ENCODE data around the gene HSPB7.
A peak's percentile ranks its signal among the peaks of the same experiment; 100 is the strongest.
"Not testable (repeated sequence)": the region's sequence is repeated elsewhere in the genome, so short reads cannot be mapped to it uniquely, and the experiment has no call there.

The HSPB7 gene

DNA sequence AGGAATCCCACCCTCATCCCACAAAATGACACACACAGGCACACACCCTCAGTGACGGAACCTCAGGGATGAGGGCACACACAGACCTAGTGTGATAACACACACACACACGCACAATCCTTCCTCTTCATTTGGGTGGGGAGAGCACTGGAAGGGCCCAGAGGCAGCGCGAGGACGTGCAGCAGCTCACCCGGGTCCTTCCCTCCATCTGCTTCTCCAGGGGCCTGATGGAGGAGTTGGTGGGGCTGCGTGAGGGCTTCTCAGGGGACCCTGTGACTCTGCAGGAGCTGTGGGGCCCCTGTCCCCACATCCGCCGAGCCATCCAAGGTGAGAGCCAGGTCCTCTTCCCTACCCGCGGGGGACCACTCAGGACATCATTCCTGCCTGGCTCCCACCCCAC is 4.5 kb upstream of the HSPB7 start:
- TF ChIP-seq POLR2AphosphoS5 (IDR thresholded peaks at IDR 0.05; ENCODE audit: low read depth, low read length) (no peak), SPI1 (IDR thresholded peaks at IDR 0.05; ENCODE audit: low read depth, low read length) (no peak), POLR2A (IDR thresholded peaks at IDR 0.05; ENCODE audit: low read depth, low read length) (no peak)
- FAIRE-seq = no peak

DNA sequence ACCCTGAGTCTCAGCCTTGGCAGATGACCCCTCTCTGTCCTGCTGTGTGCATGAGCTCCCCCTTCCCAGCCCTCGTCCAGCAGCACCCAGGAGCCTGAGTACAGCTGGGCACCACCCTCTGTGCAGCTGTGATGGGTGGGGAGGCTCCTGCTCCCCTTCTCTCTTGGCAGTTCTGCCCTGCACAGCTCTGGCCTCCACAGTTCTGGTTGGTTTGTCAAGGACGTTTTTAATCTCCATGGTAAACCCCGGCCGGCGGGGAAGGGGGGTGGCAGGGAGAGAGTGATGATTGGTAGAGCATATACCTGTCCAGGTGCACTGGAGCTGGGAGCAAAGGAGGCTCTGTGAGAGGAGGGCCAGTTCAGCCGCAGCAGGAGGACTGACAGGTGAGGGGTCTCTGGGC is 3.8 kb upstream of the HSPB7 start, which contains the start of gene CLCNKA:
CLCNKA (plus strand) TSS at position 356 of the 400 bp plus-strand sequence. CDS start 584 bp downstream, outside the sequence.
- FAIRE-seq (no peak), DNase-seq (ENCODE audit: insufficient read length, low spot score) (no peak)
- TF ChIP-seq TAF1 (IDR thresholded peaks at IDR 0.05; ENCODE audit: low read depth, low read length) (no peak), POU2F2 (IDR thresholded peaks at IDR 0.05; ENCODE audit: low read depth, low read length) (no peak), POLR2AphosphoS5 (IDR thresholded peaks at IDR 0.05; ENCODE audit: low read depth, low read length) (no peak), POLR2A (IDR thresholded peaks at IDR 0.05; ENCODE audit: low read depth, low read length) (no peak), SPI1 (IDR thresholded peaks at IDR 0.05; ENCODE audit: low read depth, low read length) (no peak), PAX5 (IDR thresholded peaks at IDR 0.05; ENCODE audit: insufficient read depth, low read length, severe bottlenecking) (no peak)

More for the DNA sequence above, 4.5 kb upstream of the HSPB7 start:
- DNase-seq (ENCODE audit: insufficient read length, low spot score) = no peak

DNA sequence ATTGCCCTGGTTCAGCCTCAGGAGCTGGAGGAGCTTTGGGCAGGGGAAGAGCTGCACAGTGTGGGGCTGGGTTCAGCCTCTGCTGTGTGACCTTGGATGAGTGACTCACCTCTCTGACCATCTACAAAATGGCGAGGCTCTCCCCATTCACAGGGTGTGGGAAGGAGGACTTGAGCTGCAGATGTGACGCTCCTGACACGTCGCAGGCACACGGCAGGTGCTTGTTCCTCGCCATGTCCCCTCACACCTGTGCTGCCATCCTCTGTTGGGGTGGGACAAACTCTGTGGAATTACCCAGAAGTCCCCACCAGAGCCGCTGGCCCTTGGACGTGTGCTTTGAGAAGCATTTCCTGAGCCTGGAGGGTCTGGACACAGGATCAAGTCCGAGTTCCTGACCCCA is 3.0 kb upstream of the HSPB7 start:
- DNase-seq (ENCODE audit: insufficient read length, low spot score) = not testable (repeated sequence)
- FAIRE-seq = peak; percentile 48

DNA sequence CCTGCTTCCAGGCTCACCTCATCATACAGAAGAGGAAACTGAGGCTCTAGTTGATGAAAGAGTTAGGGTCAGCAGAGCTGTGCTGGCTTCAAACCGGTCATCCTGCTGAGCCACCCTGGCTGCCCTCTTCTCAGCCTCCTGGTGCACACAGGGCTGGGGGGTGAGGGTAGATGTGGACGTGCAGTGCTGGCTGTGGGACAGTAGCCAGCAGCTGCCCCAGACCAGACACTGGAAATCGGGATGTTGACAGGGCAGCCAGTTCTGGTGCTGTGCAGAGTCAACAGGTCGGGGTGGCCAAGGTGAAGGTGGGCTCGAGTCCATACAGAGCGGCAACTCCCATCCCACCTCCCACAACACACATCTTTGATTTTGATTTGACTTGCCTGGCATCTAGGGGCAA is 2.5 kb upstream of the HSPB7 start:
- DNase-seq (ENCODE audit: insufficient read length, low spot score) = no peak
- TF ChIP-seq POLR2A (IDR thresholded peaks at IDR 0.05; ENCODE audit: low read depth, low read length) (no peak), TAF1 (IDR thresholded peaks at IDR 0.05; ENCODE audit: low read depth, low read length) (no peak), PAX5 (IDR thresholded peaks at IDR 0.05; ENCODE audit: insufficient read depth, low read length, severe bottlenecking) (no peak), POLR2AphosphoS5 (IDR thresholded peaks at IDR 0.05; ENCODE audit: low read depth, low read length) (no peak), POU2F2 (IDR thresholded peaks at IDR 0.05; ENCODE audit: low read depth, low read length) (no peak), SPI1 (IDR thresholded peaks at IDR 0.05; ENCODE audit: low read depth, low read length) (no peak)
- no peak for FAIRE-seq

DNA sequence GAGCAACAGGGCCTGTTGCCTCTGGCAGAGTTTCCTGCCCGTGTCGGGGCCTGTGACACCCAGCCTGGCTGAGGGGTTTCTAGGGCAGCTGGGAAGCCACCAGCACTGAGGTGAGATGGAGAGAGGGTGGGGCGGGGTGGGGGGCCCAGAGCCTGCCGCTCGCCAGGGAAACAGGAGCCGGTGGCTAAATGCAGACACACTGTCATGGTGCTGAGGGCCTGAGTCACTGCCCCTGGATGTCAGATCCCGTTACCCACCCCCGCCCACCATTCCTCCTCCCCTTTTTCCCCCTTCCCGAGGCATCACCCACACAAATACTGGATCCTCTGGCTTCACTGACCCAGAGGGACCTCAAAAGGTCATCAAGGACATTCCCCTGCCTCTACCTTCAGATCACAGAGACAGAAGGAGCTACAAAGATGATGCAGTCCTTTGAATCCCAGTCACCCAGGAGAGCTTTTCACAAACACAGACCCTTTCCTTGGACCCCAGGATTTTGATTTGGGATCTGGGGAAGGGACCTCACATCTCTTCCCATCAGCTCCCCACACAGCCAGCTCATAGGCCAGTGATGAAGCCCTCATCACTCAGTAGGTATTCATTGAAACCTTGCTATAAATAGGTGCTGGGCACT is 1.9 kb upstream of the HSPB7 start:
- FAIRE-seq (no peak), DNase-seq (ENCODE audit: insufficient read length, low spot score) (no peak)
- TF ChIP-seq PAX5 (IDR thresholded peaks at IDR 0.05; ENCODE audit: insufficient read depth, low read length, severe bottlenecking) (no peak), POLR2A (IDR thresholded peaks at IDR 0.05; ENCODE audit: low read depth, low read length) (no peak), TAF1 (IDR thresholded peaks at IDR 0.05; ENCODE audit: low read depth, low read length) (no peak), POLR2AphosphoS5 (IDR thresholded peaks at IDR 0.05; ENCODE audit: low read depth, low read length) (no peak), POU2F2 (IDR thresholded peaks at IDR 0.05; ENCODE audit: low read depth, low read length) (no peak), SPI1 (IDR thresholded peaks at IDR 0.05; ENCODE audit: low read depth, low read length) (no peak)

DNA sequence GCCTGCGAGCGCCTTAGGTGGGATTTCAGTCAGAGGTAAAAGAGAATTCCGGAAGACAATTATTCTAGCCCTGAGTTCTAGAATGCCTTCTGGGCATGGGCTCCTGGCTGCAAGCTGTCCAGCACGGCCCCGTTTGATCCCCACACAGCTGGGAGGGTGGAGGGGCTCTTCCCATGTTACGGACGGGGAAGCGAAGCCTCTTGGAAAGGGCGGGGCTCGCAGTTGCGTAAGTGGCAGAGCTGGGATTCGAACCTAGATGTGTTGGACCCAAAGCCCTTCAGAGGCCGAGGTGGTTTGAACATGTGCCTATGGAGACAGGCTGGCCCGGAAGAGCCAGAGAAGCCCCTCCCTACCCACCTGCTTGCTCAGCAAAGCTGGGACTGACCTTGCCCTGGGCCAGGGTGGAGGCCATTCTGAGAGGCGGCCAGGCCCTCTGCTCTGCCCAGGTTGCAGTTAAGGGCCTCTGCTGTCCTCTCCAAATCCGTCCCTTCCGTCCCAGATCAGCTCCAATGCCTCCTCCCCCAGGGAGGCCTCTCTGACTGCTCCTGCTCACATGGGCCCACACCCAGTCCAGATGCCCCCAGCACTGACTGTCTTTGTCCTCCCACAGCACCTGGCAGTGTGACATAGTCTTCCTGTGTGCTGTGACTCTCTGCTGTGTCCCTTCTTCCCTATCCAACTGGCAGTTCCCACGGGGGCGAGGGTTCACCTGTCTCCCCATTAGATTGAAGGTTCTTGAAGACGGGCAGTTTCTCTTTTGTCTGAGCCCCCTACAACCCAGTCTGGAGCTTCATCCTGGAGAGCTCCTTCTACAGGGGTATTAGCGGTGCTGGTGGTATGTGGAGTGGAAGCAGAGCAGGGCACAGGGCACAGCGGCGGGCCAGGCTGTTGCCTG is 1.2 kb upstream of the HSPB7 start:
- no peak for FAIRE-seq
- no peak for DNase-seq (ENCODE audit: insufficient read length, low spot score)
- TF ChIP-seq SPI1 (IDR thresholded peaks at IDR 0.05; ENCODE audit: low read depth, low read length) (no peak), TAF1 (IDR thresholded peaks at IDR 0.05; ENCODE audit: low read depth, low read length) (no peak), POLR2A (IDR thresholded peaks at IDR 0.05; ENCODE audit: low read depth, low read length) (no peak), POU2F2 (IDR thresholded peaks at IDR 0.05; ENCODE audit: low read depth, low read length) (no peak), POLR2AphosphoS5 (IDR thresholded peaks at IDR 0.05; ENCODE audit: low read depth, low read length) (no peak), PAX5 (IDR thresholded peaks at IDR 0.05; ENCODE audit: insufficient read depth, low read length, severe bottlenecking) (no peak)

DNA sequence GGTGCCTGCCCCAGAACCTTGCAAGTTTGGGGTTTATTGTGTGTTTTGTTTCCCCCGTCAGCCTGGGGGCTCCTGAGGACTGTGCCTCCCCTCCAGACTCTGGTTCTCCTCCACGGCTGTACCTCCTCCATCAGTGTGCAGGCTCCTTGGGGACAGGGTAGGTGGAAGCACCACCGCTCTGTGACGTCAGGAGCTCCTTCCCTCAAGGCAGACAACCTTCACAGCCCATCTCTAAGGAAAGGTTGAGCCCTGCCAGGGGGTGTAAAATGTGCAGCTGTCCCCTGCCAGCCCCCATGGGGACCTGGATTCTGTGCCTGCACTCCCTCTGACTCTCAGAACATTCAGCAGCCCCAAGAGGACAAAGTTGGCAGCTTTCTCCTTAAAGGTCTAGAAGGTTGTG is 465 bp upstream of the HSPB7 start:
- FAIRE-seq (no peak), DNase-seq (ENCODE audit: insufficient read length, low spot score) (no peak)
- no peak for TF ChIP-seq SPI1 (IDR thresholded peaks at IDR 0.05; ENCODE audit: low read depth, low read length)

DNA sequence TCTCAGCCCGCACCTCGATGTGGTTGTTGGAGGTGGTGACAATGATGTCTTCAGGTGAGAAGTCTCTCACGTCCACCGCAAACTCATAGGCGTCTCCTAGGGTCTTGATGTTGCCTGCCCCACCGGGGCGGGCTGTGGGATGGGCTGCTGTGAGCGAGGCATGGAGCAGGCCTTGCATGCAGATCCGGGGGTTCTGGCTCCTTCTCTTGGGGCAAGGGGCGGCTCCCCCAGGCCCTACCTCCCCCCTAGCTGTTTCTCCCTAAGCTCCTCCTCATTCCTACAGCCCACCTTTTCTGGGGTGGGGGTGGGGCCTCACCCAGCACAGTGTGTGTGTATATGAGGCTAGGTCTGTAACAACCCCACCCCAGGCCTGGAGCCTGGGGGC is 775 bp downstream of the HSPB7 start:
- peak; percentile 45 for FAIRE-seq
- TF ChIP-seq PAX5 (IDR thresholded peaks at IDR 0.05; ENCODE audit: insufficient read depth, low read length, severe bottlenecking) (no peak), POU2F2 (IDR thresholded peaks at IDR 0.05; ENCODE audit: low read depth, low read length) (no peak), SPI1 (IDR thresholded peaks at IDR 0.05; ENCODE audit: low read depth, low read length) (no peak), TAF1 (IDR thresholded peaks at IDR 0.05; ENCODE audit: low read depth, low read length) (no peak), POLR2AphosphoS5 (IDR thresholded peaks at IDR 0.05; ENCODE audit: low read depth, low read length) (no peak), POLR2A (IDR thresholded peaks at IDR 0.05; ENCODE audit: low read depth, low read length) (no peak)
- DNase-seq (ENCODE audit: insufficient read length, low spot score) = no peak

DNA sequence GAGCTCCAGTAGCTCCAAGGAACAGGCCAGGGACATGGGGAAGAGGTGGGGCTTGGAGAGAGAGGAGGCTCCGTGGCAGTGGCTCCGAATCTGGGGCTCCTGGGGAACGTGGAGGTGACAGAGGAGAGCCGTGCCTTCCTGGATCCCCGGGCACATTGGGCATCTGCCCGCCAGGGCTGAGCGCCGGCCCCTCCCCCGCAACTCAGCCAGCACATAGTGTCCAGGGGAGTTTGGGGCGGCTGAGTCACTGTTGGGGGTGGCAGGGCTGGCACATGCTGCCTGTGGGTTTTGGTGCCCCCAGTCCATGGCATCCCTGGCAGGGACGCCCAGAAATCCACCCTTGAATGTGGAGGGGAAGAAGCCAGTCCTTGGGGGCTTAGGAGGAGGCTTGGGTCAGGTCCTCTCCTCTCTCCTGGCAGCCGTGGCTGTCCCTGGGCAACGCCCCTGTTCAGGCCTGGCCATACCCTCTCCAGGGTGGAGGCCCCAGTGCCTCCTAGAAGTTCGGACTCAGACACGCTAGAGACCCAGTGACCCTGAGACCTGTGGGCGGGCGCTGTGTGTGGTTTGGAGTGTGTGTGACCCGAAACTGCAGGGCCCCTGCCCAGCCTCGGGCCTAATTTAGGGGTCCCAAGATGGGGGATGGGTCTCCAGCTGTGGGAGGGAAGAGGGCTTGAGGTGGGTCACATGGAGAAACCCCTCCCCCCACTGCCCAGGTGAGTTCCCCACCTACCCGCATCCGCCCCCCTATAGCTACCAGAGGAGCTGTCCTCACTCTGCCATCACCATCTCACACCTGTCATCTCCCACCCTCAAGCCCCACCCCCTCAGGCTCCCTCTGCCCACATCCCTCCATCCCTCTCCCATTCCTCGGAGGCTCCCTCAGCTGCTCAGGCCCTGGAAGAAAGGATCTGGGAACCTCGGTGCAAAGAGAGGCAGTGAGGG is 1.6 kb downstream of the HSPB7 start:
- FAIRE-seq = no peak
- TF ChIP-seq PAX5 (IDR thresholded peaks at IDR 0.05; ENCODE audit: insufficient read depth, low read length, severe bottlenecking) (no peak), TAF1 (IDR thresholded peaks at IDR 0.05; ENCODE audit: low read depth, low read length) (no peak), POU2F2 (IDR thresholded peaks at IDR 0.05; ENCODE audit: low read depth, low read length) (no peak), SPI1 (IDR thresholded peaks at IDR 0.05; ENCODE audit: low read depth, low read length) (no peak), POLR2A (IDR thresholded peaks at IDR 0.05; ENCODE audit: low read depth, low read length) (no peak), POLR2AphosphoS5 (IDR thresholded peaks at IDR 0.05; ENCODE audit: low read depth, low read length) (no peak)
- DNase-seq (ENCODE audit: insufficient read length, low spot score) = no peak

Measured in GM12891 (cell line).